SK-N-MC (cell line): ENCODE data around the gene LHFPL3.

Source experiments
- EZH2 ChIP-seq: fragments of 200-600 bp; sonication (generic); IDR thresholded peaks from one replicate; pipeline ENCODE4 v1.6.1; 2017; ENCODE audit warnings: antibody characterized with exemption
- POLR2AphosphoS5 ChIP-seq: IDR thresholded peaks from 2 replicates; pipeline ENCODE4 v1.6.1; 2012; ENCODE audit warnings: mild to moderate bottlenecking, low read depth, low read length, borderline replicate concordance

- no peak for TF ChIP-seq EZH2
- TF ChIP-seq POLR2AphosphoS5: no peak
Measured at GRCh38 chr7:104371980-104372357, 43.6 kb downstream of the LHFPL3 start.
